Omental fat pad (tissue), 4 donors: ENCODE results near the gene MCC. TPM values are rescaled to one million over a fixed set of nuclear protein-coding genes. Genes with fewer than 3 reads are reported as not detected.

Source experiments
- ATAC-seq: fragments of 150-250 bp; one replicate; pipeline ENCODE4 v1.9.1; 2016; ENCODE audit warnings: mild to moderate bottlenecking, moderate library complexity; ENCODE audit not compliant: low FRiP score
- DNase-seq: peaks from one replicate; pipeline ENCODE4 v3.0.0-alpha.2; 2019; ENCODE audit warnings: low spot score
- total RNA-seq, 4 donors: library from RNA; depleted of rRNA; stranded (reverse); fragments of >200 nt; gene quantifications; one replicate each; pipeline ENCODE4 v1.1.0, GENCODE V29; 2016
- TF ChIP-seq, protein P1 (sequence below), 3 donors: fragments of 450-650 bp; IDR thresholded peaks; one replicate each; pipeline ENCODE4 v1.5.1; 2016 to 2017; ENCODE audit warnings: antibody characterized with exemption in 3 of 3, mild to moderate bottlenecking in 3 of 3, moderate library complexity in 2 of 3

Gene MCC
- total RNA-seq, 4 donors from 2014 or later = 32.8 to 56.3 (median 44.4) TPM

DNA sequence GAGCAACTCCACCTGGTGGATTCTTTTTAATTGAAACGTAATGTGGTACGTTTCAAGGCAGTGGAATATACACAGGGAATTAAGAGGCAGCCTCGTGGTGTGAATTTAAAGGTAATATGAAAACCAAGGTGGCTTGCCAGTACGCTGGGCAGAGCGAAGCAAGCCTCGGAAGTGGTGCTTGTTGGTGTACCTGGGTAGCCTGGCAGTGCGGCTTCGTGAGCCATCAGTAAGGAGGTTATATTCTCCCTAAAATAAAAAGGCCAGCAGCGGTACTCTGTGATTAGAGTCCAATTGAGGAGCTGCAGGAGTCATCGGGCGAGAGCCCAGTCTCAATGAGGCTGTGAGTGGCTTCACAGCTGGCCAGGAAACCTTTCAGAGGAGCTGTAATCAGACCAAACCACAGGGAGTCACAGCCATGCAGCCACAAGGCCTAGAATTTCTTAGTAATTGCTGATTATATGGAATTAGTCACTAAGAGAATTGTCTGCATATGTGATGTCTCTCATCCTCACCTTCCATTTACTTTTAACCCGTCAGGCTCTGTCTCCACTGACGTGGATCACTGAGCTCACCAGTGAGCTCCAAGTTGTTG is 454.0 kb downstream of the MCC start:
- DNase-seq (no peak), ATAC-seq (peak; percentile 39)
- TF ChIP-seq, protein P1, sequence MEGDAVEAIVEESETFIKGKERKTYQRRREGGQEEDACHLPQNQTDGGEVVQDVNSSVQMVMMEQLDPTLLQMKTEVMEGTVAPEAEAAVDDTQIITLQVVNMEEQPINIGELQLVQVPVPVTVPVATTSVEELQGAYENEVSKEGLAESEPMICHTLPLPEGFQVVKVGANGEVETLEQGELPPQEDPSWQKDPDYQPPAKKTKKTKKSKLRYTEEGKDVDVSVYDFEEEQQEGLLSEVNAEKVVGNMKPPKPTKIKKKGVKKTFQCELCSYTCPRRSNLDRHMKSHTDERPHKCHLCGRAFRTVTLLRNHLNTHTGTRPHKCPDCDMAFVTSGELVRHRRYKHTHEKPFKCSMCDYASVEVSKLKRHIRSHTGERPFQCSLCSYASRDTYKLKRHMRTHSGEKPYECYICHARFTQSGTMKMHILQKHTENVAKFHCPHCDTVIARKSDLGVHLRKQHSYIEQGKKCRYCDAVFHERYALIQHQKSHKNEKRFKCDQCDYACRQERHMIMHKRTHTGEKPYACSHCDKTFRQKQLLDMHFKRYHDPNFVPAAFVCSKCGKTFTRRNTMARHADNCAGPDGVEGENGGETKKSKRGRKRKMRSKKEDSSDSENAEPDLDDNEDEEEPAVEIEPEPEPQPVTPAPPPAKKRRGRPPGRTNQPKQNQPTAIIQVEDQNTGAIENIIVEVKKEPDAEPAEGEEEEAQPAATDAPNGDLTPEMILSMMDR (IDR thresholded peaks at IDR 0.05) = no peak

DNA sequence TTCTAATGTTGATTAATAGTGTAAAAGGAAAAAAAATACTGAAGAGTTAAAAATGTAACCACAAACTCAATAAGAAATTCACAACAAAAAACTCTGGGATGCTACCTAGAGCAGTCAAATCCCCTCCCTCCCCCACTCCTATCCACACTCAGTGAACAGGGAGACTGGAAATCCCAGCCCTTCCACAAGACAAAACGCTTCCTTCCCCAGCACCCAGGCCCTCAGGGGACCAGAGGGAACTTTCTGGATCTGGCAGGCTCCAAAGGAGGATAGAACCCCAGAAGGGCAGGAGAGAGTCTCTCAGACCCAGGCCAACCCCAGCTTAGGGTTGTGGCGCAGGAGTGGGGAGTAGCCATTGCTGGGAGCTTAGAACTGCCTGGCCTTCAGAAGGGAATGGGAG is 456.7 kb downstream of the MCC start:
- no peak for DNase-seq
- ATAC-seq = no peak
- TF ChIP-seq, protein P1 (IDR thresholded peaks at IDR 0.05) = no peak

DNA sequence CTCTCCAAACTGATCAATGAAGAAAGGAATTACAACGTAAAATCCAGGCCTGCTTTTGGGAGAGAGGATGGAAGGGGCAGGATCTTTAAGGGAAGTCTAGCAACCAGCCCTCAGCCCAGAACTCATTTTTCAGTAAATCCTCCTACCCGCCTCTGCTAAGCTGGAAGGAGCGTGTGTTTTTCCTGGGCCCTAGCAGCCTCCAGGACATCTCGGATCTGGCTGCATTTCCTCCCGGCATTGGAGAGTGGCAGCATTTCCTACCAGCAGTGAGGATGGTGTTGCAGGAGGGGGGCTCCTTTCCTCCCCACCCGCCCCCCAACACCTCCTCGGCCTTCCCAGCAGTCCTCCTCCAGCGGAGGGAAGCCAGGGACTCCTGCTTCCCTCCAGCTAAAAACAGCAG is 457.1 kb downstream of the MCC start:
- TF ChIP-seq, protein P1 (IDR thresholded peaks at IDR 0.05) = no peak
- ATAC-seq (no peak), DNase-seq (no peak)

DNA sequence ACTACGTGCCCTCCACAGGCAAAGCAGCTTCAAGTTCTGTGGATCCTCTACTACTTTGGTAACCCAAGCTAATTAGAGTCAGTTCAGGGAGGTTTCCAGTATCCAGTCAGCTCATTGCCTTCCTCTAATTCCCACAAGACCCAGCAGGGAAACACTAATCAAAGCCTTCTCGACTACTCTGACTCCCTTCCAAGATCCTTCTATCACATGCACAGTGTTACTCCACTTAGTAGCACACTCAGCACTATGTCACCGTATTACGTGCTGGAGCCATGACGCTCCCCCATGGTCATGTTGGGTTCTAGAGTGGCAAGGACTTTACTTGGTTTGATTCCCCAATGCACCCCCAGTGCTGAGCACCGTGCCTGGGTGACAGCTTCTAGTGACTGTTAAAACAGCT is 458.6 kb downstream of the MCC start:
- ATAC-seq = no peak
- DNase-seq = no peak

DNA sequence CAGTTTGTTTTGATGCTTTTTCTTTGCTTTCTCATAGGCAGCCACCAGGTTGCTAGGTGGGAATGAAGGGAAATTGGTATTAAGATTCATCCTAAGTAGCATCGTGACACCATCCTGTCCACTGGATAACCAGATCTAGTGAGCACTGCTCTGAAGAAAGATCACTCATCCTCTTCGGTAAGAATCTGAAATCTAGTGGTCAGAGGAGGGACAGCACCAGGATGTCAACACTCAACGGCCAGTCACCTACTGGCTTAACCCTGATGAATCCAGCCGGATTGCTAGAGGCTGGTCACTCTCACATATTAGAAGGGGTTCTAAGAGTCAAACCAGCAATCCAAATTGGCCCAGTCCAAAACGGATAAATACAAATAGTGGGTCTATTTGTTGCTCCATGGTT is 460.8 kb downstream of the MCC start:
- ATAC-seq (no peak), DNase-seq (no peak)
- TF ChIP-seq, protein P1 (IDR thresholded peaks at IDR 0.05) = no peak

More for the DNA sequence above, 458.6 kb downstream of the MCC start:
- TF ChIP-seq, protein P1 (IDR thresholded peaks at IDR 0.05) = no peak

DNA sequence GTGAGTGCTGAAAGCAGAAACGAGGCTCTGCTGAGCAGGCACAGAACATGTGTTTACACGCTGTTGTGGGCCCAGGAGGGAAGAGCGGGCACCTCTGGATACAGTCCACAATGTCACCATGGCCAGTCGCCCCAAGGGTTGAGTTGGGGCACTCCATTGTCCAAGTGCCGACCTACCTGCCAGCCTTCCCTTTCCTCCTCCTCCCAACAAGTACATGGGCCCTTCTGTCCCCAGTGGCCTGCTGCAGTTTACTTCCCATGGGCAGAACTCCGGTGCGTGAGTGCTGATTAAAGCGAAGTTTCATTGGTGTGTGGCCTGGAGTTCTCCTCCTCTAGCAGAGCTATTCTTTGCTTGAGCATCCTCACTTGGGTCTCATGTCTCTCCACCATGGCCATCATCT is 461.2 kb downstream of the MCC start:
- no peak for ATAC-seq
- DNase-seq = no peak
- TF ChIP-seq, protein P1 (IDR thresholded peaks at IDR 0.05) = no peak

DNA sequence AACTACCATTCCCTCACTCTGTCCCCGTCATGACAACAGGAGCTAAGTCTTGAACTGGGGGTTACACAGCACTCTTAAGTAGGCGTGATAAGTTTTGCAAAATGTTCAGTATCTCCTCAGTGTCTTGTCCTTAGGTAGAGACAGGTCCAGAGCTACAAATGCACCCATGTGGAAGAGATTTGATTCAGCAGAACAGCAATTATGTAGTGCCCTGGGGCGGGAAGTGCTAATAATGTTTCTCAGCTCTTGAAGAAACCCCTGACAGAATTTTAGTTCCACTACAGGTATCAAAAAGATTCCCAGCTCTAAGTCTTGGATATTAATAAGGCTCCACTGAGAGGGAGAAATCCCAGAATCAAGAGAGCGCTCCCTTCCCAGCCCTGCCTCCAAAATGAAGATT is 462.0 kb downstream of the MCC start:
- ATAC-seq (no peak), DNase-seq (no peak)
- TF ChIP-seq, protein P1 (IDR thresholded peaks at IDR 0.05) = no peak
